Right hindlimb (tissue), 1 donor: ENCODE results near the gene PTPRM.

Experiments used
- DNase-seq: peaks from one replicate; pipeline ENCODE4 v3.0.0-alpha.2; 2018

PTPRM gene

DNA sequence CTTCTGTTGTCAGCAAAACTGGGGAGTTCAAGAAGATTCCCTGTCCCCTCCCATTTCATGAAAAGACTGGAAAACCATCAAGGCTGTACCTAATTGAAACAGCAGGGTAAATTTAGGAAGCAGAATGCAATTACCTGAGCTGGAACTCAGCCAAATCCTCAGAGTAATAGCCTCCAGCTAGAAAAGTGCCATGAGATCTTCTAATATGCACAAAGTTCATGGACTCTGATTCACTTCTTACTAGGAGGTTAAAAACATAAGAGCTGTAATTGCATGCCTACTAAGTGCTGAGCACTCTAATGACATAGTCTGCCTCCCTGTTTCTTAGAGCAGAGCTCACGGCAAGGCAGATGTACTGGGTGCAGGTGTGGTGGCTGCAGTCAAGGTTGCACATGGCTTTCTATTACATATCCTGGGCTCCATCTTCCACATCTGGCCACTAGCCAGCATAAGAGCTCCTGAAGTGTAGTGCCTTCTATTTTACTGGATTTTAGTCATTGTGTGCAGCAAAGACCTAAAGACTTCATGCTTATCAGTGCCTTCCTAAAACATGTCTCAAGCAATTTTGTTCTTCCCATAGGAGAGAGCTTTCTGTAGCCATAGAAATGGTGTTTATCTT lies 341.7 kb downstream of the PTPRM start:
- DNase-seq: no peak

DNA sequence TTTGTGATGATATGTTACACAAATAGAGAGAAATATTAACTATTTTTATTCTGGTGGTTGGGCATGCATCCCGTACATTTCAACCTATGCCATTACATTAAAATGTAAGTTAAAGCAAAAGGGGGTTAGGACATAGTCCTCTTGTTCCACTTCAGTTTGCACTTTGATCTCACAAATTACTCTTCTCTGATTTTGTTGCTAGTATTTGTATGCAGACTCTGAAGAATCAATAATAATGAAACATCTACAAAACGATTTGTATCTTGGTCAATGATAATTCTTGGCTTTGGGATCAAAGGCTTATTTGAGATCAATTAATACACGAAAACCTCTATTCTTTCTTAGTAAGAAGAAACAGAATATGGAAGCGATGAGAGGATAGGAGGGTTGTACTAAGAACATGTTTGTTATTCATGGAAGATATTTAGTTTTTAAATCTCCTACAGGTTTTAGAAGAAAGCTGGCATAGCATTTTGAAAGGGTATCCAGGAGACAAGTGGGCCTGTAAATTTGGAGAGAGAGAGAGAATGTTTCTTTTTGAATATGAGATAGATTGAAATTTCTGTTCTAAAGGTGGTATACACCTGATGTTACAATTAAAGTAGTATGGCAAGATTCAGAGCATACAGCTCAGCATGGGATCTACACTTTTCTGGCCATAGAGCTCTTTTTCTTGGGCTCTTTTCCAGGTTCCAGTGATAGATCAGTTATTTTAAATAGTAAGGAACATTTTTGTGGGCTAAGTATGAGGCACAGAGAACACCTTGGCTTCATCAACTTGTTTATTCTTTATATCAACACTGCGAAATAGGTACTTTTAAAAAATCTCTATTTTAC lies 347.9 kb downstream of the PTPRM start:
- no peak for DNase-seq

DNA sequence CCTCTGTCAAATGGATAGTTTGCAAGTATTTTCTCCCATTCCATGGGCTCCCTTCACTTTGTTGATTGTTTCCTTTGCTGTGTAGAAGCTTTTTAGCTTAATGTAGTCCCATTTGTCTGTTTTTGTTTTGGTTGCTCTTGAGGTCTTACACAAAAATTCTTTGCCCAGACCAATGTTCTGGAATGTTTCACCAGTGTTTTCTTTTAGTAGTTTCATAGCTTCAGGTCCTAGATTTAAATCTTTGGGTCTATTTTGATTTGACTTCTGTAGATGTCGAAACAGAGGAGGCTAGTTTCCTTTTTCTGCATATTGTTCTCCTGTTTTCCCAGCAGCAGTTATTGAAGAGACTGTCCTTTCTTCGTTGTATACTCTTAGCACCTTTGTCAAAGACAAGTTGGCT lies 351.6 kb downstream of the PTPRM start:
- no peak for DNase-seq

DNA sequence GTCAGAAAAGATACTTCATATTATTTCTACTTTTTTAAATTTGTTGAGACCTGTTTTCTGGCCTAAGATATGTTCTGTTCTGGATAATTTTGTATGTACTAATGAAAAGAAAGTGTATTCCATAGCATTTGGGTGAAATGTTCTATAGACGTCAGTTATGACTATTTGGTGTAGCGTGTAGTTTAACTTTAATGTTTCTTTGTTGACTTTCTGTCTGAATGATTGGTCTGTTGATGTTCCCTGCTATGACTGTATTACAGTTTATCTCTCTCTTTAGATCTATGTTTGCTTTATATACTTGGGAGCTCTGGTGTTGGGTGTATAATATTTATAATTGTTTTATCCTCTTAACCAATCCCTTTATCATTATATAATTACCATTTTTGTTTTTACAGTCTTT lies 352.4 kb downstream of the PTPRM start:
- no peak for DNase-seq

DNA sequence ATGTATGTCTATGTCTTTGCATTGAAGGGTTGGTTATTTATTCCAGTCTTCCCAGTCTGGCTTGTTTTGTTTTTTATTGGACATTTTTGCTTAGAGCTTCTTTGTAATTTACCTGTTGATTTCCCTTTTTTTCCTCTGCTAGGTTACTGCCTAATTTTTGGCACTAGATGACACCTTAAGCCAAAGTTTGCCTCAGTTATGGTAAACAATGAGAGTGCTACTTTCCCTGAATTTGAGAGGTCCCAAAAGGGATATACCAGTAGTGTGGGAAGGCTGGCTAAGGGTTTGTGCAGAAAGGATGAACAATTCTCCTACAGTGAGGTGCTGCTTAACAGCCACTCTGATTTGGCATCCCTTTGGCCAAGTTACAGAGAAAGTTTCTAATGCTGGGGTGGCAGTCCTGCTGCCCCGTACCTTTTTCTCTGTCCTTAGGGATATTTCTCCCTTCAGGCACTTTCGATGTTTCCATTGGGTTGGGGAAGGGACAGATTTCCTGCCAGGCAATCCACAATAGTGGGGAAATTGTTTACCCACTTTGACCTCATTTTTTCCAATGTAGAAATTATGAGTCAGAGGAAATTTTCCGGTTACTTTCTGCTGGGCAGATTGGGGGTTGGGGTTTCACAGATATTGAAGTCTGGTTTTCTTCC lies 354.9 kb downstream of the PTPRM start:
- DNase-seq: no peak

DNA sequence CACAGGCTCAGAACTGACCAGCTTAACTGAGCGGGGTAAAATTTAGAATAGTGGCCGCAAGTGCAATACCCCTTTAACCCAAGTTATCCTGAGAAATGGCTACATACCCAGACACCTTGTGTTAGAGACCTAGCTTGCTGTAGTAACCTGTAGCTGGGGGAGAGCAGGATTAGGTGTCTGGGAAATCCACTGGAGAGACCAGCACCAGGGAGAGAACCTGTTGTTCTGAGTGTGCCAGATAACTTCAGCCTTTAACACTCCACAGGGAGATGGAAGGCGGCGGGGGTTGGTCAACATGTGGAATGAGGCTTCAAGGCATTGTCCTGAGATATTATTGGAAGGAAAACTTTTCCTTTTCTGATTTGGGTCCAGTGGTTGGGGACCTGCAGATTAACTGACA lies 356.0 kb downstream of the PTPRM start:
- no peak for DNase-seq

DNA sequence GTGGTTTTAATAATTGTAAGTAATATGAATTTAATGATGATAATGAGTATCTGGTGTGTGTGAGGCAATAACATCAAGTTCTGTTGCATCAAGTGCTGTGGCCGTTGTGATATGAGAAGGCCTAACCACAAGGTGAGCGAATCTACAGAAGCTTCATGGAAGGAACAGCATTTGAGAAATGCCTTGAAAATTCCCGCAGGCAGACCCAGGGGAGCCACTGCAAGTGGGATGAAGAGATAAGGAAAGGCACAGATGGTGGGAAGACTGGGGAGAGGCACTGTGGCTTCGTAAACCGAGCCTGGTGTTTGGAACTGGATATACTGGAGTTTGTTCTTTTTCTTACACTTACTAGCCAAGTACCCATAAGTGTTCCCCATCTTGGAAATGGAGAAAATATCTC lies 357.5 kb downstream of the PTPRM start:
- no peak for DNase-seq

DNA sequence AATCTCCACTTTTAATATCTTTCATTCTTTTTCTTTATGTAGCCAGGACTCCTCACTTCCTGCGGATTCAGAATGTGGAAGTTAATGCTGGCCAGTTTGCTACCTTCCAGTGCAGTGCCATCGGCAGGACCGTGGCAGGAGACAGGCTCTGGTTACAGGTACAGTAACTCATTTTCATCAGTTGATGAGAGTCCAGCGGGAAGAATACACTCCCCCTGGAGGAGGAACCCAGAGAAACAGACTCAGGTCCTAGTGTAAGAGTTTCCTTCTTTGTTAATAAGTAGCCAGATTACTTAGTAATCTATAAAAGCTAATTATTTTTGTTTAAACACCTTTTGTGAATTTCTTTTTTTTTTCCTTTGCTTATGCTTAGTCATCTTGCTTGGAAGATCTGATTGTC lies 359.4 kb downstream of the PTPRM start:
- DNase-seq: no peak

DNA sequence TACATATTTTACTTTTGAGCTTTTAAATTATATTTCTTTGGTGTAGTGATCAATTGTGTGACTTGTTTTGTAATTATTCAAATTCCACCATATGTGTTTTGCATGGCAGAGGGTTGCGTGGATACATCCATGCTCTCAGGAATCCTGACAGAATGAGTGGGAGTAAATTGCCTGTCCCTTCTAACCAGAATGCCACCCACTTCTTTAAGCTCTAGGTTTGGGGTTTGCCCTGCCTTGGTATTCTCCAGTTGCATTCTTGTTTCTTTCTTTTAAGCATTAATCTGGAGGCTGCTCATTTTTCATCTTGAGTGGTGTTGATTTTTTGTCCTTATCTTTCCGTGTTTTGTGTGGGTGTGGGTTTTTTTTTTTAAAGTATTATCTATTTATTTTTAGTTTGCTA lies 360.0 kb downstream of the PTPRM start:
- DNase-seq: no peak

DNA sequence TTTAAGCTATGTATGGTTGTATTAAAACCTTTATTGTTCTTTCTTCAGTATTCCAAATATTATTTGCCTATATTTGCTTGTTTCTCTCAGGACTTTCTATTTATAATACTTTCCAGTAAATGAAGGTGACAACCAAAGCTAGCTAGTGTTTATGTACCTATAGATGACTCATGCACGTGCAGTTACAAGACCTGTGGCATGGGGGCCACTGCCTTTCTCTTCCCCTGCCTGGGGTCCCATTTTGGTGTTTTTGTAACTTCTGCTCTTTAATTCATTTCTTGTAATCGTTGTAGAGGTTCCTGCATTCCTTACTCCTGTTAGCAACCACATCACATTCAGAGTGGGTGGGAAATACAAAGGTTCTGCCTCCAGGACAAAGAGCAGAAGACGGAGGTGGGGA lies 364.6 kb downstream of the PTPRM start:
- no peak for DNase-seq

DNA sequence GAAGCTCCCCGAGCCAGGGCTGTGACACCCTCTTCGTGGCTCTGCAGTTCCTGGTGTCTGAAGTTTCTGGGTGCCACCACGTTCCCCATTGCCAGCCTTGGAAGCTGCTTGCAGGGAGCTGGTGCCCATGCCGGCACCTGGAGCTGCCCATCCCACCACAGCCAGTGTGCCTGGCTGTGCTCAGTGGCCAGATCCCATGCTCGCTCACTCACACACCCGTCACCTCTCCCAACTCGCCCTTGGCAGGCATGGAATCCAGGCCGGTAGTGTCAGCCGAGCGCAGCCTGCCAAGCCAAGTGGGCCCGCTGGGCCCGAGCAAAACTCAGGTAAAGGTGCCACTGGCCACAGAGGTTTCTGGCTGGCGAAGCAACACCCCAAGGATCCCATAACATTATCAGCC lies 370.2 kb downstream of the PTPRM start:
- no peak for DNase-seq

DNA sequence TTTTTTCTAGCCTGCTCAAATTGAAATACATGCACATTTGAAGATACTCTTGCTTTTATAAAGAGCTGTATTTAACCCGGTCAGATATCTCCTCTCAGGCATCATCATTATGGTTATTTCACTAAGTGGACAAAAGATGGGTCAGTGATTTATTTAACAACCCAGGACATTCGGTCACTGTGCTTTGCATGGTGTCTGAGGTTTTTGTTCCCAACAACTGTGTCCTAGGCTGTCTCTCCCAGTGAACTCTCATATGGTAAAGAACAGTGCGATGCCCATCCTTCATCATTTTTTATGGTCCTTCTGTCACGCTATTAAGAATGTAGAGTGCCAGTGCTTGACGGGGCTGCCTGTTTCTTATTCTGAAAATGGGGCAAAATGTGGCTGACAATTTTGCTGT lies 372.4 kb downstream of the PTPRM start:
- no peak for DNase-seq

DNA sequence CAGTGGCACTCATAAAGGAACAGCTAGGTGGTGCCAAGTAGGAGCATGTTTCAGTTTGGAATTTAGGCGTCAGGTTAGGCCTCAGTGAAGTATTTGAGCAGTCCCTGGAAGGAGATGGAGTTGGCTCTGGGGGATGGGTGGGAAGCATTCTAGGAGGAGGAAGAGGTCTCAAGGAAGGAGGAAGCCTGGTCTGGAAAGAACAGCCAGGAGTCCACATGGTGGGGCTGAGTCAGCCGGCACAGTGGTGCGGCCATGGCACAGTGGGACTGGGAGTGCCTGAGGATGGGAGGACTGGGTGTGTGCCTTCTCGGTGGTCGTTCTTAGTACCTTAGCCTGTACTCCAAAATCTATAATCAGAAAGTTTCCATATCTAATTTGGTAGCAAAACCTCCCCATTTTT lies 373.3 kb downstream of the PTPRM start:
- no peak for DNase-seq

DNA sequence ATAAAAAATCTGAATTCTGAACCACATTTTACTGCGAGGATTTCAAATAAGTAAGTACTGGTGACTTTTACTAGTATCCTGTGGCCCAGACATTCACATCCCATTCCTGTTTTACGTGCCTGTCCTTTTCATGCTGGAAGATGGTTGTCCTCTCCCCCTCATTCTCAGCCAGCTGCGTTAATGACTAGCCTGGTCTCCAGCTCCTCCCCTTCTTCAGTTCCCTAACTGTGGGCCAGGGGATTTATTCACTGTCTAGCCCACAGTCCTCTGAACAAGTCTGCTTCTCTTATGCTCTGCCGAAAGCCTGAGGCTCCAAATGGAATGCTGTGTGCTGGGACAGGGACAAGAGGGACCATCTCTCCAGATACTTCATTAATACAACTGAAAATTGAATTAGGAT lies 373.9 kb downstream of the PTPRM start:
- no peak for DNase-seq

DNA sequence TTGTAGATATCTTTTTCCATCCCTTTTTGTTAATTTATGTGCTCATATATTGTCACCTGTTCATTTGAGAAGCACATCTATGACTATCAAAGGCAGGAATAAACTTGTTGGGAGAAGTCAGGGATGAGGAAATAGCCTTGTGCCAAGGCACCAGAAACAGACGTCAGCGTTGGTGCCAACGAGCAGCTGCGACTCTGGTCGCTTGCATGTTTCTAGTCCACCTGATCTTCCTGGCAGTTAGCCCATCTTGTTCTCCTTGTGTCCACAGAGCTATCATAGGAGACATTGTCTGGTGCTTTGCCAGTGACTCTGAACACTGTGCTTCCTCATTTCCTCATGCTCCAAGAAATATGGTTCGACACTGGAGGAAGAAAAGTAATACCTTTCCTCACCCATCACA lies 374.4 kb downstream of the PTPRM start:
- peak; percentile 39 for DNase-seq

DNA sequence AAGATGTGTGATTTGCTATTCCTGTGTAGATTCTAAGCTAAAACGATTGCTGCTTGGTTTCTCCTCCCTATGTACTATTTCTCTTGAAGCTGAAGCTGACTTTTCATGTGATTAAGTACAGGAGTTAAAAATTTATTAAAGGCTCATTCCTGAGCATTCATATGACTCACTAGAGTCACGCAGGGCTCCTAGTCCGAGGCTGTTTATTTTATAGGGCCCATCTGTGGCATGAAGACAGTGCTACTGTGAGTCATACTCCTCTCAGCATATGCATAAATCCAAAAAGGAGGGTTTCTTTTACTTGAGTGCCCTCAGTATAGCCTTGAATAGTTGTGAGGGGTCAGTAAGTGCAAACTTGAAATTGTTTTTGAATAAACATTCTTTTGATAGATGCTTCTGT lies 378.8 kb downstream of the PTPRM start:
- no peak for DNase-seq

DNA sequence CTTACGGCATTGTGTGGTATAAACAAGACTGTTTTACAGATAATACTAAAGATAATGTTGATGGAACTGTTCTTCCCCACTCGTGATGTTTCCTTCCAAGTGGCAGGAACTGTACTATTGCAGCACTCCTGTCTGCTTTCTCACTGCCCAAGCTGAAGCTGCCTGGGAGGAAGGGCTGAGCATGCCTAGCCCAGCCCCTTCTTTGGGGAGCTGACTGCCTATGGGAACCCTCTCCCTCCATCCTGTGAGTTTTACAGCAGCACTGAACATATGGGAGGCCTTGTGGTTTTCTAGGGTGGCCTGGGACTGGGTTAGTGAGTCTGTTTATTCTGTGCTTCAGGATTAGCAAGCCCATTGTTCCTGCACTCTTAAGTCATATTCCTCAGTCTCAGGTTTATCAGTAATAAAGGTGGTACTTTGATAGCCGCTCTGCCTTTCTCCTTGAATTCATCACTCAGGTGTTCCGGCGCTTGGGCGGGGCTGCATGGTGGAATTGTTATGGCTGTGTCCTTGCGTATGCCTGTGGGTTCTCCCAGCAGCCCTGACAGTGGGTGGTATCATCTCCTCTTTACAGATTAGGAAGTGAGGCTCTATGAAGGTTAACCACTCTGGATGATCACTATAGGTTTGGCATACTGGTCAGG lies 379.7 kb downstream of the PTPRM start:
- peak; percentile 27 for DNase-seq

DNA sequence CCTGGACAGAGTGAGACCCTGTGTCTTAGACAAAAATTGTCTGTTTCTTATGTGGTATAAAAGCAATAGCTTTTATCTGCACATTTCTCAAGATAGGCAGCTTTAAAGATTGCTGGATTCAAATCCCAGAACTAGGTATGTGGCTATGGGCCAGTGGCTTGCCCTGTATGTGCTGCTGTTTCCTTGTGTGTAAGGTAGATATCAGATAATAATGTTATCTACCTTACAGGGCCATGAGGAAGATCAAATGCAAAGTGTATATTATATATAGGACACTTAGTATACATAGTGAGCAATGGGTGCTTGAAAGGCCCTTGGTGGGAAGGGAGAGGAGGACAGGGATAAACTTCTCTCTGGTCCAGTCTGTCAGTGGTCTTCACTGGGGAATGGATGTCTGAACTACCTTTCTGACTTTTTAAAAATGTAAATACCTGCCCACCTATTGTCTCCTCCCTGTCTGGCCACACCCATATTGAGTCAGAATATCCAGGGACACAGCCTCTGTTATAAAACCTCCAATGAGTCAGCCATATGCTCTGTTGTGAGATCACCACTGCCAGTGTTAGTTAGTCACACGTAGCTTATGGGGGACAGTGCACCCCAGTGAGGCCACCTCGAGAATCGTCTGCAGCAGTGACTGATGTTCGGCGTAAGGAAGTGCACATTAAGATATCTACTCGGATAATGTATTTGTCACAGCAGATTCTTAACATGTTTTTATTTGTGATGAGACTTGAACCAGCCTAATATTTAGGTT lies 383.4 kb downstream of the PTPRM start:
- no peak for DNase-seq

DNA sequence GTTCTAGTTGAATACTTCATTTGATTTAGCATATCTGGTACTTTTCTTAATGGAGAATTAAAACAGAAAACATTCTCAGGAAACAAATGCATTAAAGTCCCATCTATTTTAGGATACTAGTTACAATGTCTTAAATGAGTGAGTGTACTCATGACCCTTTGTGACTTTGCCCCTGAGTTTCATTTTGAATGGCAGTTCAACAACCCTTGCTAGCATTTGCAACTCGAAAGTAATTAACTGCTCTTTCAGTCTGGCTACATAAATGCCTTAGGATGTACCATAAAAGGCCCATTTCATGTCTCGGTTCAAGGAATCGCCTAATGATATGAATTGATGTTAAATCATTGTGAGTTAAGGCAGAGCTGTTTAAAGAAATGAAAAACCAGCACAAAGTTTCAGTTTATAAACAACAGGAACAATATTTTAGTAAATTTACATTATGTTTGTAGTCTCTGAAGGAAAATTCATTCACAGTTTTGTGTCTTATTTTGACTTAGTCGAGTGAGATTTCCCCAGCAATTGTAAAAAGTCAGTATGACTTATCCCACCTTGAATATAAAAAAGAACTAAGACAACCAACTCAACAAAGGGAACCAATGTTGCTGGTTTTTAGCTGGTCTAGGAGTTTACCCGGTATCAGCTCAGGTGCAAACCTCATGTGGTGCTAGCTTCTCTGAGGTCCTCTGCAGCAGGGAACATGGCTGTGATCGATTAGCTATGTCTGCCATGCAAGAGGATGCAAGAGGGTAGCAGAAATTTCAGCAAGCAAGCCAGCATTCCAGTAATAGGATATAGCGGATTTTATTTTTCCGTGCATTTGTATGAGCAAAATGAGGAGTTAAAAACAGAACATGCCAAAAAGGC lies 386.2 kb downstream of the PTPRM start:
- no peak for DNase-seq

DNA sequence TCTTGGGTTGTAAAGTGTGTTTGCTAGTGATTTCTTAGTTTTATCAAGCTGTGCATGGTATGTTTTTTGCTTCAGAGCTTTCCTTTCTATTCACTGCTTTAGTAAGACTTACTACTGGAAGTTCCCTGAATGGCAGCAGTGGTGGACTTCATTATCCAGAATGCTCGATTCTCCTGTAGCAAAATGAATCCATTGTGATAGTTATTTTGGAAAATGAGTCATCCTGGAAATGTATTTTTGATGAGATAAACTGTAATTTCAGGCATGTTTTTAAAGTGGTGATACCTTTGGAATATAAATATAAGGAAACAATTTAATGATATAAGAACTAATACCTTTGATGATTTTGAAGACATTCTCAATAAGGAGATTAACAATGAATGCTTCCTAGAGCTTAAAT lies 387.1 kb downstream of the PTPRM start:
- DNase-seq: no peak

DNA sequence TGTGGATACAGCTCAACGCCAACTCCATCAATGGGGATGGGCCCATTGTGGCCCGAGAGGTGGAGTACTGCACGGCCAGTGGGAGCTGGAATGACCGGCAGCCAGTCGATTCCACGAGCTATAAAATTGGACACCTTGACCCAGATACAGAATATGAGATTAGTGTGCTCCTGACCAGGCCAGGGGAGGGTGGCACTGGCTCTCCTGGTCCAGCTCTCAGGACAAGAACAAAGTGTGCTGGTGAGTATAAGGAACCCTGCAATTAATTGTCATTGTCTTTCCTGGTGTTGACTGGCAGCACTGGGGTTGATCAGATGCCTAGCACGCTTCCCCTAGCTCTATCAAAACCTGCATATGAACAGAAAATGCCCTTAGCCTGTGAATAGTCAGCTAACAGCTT lies 388.1 kb downstream of the PTPRM start:
- DNase-seq: no peak

DNA sequence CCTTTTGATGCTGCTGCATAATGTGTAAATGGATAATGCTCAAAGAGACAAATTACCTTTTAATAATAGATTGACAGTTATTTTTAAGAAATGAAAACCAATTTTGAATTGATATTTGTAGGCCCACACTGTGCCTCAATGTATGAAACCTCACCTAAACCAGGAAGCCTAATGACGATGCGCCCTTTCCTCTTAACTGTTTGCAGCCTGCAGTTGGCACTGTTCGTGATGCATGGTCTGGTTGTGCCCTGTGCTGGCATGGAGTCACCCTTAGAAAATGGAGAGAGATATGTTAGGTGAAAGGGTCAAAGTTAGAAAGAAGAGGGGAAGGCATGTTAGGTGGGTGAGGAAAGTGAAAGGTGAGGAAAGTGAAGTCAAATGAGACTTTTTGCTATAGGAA lies 390.2 kb downstream of the PTPRM start:
- DNase-seq: no peak
